HG03520 (cell line): ENCODE data around the gene ARHGEF28.

Experiments
- ATAC-seq: cut with Tn5 transposase; IDR thresholded peaks from one replicate; pipeline ENCODE4 v1.9.1; 2021; ENCODE audit warnings: mild to moderate bottlenecking, moderate library complexity; ENCODE audit not compliant: unreplicated experiment

The ARHGEF28 gene

GRCh38 chr5:73623060-73623459, 2.9 kb upstream of the ARHGEF28 start:
- ATAC-seq, result no peak

DNA sequence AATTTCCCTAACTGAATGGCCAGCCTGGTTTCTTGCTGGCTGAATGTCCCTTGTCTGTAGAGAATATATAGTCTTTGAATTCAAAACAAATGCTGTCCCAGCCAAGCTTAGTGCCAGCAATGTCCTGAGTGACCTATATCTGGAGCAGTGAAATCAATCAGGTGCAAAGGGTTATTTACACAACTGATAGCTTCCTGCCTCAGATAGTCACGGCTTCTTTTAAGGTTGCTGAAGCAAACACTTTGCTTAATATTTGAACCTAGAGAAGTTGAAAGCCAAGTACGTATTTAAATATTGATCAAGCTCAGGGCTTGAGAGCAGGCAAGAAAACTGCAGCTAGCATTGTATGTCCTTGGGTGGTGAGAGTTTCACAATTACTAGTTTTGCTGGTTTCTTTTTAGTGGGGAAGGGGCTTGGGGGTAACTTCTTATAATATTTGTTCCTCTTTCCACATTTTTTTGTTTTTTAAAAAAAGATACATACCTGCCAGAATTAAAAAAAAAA, 2.0 kb upstream of the ARHGEF28 start:
- ATAC-seq, result no peak

- ATAC-seq, result no peak
These were observed 1.1 kb upstream of the ARHGEF28 start for GRCh38 chr5:73624888-73625287.

DNA sequence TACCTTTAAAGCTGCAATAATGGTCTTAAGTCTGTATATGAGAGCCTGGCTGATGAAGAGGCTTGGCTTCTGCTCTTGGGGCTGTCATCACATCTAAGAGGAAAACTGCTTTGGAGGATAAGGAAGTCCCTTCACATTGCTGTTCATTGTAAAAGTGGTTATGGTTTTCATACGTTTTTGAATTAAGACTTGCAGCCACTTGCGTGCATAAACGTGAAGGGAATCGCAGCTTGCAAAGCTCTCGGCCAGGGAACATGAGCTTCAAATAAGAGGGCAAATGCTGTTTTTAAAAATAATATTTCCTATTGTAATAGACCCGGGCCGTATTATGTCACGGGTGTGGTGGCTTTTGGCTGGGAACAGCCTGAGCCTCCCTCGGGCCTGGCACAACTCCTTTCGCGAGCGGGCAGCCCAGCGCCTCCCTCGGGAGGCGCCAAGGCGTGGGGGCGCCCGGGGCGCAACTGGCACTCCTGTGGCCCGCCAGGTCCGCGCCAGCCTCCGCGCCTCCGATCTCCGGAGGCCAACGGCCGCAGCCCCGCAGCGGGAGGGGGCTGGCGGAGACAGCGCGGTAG, 538 bp upstream of the ARHGEF28 start:
- no peak for ATAC-seq

GRCh38 chr5:73626814-73627313, 868 bp downstream of the ARHGEF28 start:
- no peak for ATAC-seq

- no peak for ATAC-seq
These were observed 3.5 kb downstream of the ARHGEF28 start for GRCh38 chr5:73629456-73629855.

- no peak for ATAC-seq
These were observed 4.8 kb downstream of the ARHGEF28 start for GRCh38 chr5:73630765-73631164.

GRCh38 chr5:73631500-73631899, 5.5 kb downstream of the ARHGEF28 start:
- no peak for ATAC-seq

- no peak for ATAC-seq
These were observed 7.1 kb downstream of the ARHGEF28 start for GRCh38 chr5:73633060-73633459.

DNA sequence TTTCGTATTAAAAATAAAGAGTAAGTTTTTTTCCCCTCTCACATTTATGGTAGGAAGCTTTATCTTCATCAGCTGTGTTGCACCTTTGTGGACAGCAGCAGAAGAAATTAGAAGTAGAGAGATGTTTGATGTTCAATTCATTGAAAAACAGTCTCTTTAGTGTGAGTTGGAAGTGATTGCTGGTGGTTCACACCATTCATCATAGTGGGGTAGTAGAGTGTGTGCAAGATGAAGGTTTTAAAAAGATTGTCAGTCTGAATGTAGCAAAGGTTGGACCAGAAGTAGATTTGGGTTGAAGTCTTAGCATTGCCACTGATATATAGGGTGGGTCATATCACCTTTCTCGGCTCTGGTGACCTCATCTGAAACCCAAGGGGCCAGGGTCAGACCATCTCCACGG, 10.4 kb downstream of the ARHGEF28 start:
- ATAC-seq, result no peak

- no peak for ATAC-seq
These were observed 11.6 kb downstream of the ARHGEF28 start for GRCh38 chr5:73637565-73637964.

DNA sequence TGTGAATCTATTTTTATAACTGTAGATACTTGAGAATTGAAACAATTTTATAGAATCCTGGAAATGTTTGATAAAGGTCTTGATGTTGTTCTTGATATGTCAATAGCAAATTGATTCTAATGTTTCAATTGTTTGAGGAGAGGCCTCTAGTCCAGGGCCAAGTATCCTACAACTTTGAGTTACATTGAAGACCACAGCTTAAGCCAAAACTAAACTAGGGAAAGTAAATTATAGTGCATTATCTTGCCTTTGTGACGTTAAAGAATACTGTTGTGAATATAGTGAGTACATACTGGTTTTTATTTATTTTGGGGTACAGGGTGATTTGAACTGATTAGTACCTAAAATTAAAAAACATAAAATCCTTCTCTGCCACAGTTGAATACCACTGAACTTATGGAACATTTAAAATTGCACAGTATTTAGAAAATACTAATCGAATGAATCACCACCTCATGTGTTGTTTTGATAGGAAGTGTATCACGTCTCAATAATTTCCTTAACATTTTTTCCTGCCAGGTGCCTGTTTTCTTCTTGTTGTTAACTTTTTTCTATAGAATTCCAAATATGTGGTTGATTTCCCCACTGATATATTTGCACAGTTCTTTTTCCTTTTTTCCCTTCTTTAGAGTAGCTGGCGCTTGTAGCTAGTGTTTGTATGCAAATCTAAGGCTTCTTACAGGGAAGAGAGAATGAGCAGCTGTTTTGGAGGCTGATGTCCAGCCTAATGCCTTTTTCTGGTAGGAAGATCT, 12.5 kb downstream of the ARHGEF28 start:
- no peak for ATAC-seq

- ATAC-seq, result no peak
These were observed 14.9 kb downstream of the ARHGEF28 start for GRCh38 chr5:73640861-73641320.

DNA sequence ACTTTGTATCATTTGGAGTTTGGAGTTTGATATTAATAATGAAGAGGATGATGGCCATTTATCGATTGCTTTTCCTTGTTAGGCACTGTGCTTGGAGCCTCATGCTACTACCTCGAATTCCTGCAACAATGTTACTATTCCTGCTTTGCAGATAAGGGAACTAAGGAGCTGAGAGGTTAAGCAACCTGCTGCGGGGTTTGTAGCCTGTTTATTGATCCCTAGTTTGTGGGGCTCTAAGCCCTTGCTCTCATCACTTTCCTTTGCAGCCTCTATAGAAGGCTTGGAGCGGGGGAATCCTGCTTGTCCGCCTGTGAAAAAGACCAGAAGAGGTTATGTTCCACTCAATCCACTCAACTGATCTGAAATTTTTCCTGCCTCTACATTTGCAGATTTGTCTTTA, 15.8 kb downstream of the ARHGEF28 start:
- no peak for ATAC-seq

DNA sequence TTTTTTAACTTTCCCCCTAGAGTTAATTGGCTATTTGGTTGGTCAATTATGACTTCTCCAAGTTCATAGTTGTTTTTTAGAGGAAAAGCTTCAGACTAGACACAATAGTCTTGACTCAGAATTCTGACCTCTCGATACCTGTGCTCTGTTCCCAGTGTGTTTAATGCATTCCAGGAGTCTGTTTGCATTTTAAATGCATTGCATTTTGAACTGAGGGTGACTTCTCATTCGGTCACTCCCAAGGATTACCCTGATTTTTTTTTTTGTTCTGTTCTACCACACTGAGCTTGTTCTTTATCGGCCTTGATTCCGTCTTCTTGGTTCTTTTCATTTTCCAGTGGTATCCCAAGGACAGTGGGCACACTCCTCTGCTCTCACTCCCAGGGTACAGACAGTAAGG, 16.3 kb downstream of the ARHGEF28 start:
- no peak for ATAC-seq

- ATAC-seq, result no peak
These were observed 18.5 kb downstream of the ARHGEF28 start for GRCh38 chr5:73644385-73644963.

DNA sequence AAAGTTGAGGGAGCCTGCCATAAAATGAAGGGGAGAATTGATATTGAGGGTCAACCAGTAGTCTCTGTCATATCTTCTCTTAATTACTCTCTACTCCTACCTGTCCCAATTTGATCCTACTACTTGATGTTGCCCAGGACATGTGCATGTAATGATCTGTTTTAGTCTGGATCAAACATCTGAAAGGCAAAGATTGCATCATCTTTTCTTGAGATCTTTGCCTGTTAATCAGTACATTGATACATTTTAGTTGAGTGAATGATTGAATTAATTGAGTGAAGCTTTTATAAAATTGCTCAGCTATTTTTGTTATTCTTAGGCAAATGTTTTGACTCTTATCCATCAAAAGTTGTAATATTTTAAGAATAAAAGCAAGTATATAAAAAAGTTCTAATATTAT, 21.7 kb downstream of the ARHGEF28 start:
- no peak for ATAC-seq

GRCh38 chr5:73648515-73648914, 22.5 kb downstream of the ARHGEF28 start:
- ATAC-seq, result no peak

DNA sequence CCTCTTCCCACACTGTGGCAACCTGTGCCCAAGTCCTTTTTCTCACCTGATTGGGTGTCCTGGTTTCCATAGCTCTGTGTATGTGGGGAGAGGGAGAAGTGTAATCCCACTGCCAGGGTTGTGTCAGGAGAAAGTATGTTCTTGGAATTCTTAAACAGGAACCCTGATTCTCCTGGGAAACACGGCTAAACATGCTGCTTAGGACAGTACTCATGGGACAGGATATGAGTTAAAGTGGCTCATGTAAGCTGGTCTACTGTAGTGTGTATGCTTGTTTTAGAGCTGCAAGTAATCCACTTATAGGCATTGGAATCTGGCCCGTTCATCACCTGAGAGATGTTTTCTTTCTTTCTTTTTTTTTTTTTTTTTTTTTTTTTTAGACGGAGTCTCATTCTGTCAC, 23.9 kb downstream of the ARHGEF28 start:
- ATAC-seq, result no peak

- ATAC-seq, result no peak
These were observed 26.4 kb downstream of the ARHGEF28 start for GRCh38 chr5:73652391-73652790.

GRCh38 chr5:73654171-73654811, 28.3 kb downstream of the ARHGEF28 start:
- peak; percentile 51 for ATAC-seq
